Dermis blood vessel endothelial cell (primary cell): ENCODE data around the gene PAQR4. TPM values are rescaled to one million over a fixed set of nuclear protein-coding genes. Genes with fewer than 3 reads are reported as not detected.

Experiments
- DNase-seq: peaks from one replicate; pipeline ENCODE4 v3.0.0; 2010
- total RNA-seq: library from RNA; depleted of rRNA; stranded (reverse); fragments of >200 nt; gene quantifications from 2 replicates; pipeline ENCODE4 v1.2.3, GENCODE V29; 2014

The PAQR4 gene
- total RNA-seq, 1 donor from 2014 or later, result 9.4 TPM

GRCh38 chr16:2946649-2947048, 22.5 kb upstream of the PAQR4 start:
- no peak for DNase-seq

- DNase-seq, result no peak
Observed at GRCh38 chr16:2948807-2949704, 20.1 kb upstream of the PAQR4 start.

- DNase-seq, result no peak
Observed at GRCh38 chr16:2949705-2950352, 19.3 kb upstream of the PAQR4 start.

- no peak for DNase-seq
Observed at GRCh38 chr16:2950353-2950724, 18.8 kb upstream of the PAQR4 start.

- DNase-seq, result no peak
Observed at GRCh38 chr16:2950773-2951172, 18.4 kb upstream of the PAQR4 start.

- DNase-seq, result no peak
Observed at GRCh38 chr16:2952679-2953078, 16.5 kb upstream of the PAQR4 start.

GRCh38 chr16:2953706-2954627, 15.2 kb upstream of the PAQR4 start:
- DNase-seq, result no peak

- no peak for DNase-seq
Observed at GRCh38 chr16:2954656-2955381, 14.3 kb upstream of the PAQR4 start.

GRCh38 chr16:2955438-2955778, 13.7 kb upstream of the PAQR4 start:
- DNase-seq, result no peak

- no peak for DNase-seq
Observed at GRCh38 chr16:2955779-2956578, 13.2 kb upstream of the PAQR4 start.

- no peak for DNase-seq
Observed at GRCh38 chr16:2956579-2956956, 12.6 kb upstream of the PAQR4 start.

GRCh38 chr16:2959206-2959605, 9.9 kb upstream of the PAQR4 start:
- no peak for DNase-seq

GRCh38 chr16:2960183-2961010, 8.8 kb upstream of the PAQR4 start:
- DNase-seq, result no peak

- DNase-seq, result no peak
Observed at GRCh38 chr16:2962334-2963073, 6.6 kb upstream of the PAQR4 start.

GRCh38 chr16:2963074-2963722, 6.0 kb upstream of the PAQR4 start:
- no peak for DNase-seq

GRCh38 chr16:2963723-2964474, 5.2 kb upstream of the PAQR4 start, which contains the start of gene KREMEN2:
Gene KREMEN2 (plus strand): TSS chr16:2964275. CDS start chr16:2964521, 246 bp downstream.
- peak; percentile 20 for DNase-seq

- no peak for DNase-seq
Observed at GRCh38 chr16:2964475-2965336, 4.4 kb upstream of the PAQR4 start.
